HG02943 (cell line): ENCODE data around the gene GPR84.
A peak's percentile ranks its signal among the peaks of the same experiment; 100 is the strongest.

Experiments used
- ATAC-seq: cut with Tn5 transposase; IDR thresholded peaks from one replicate; pipeline ENCODE4 v1.9.1; 2021; ENCODE audit warnings: mild to moderate bottlenecking, low read depth, moderate library complexity; ENCODE audit not compliant: unreplicated experiment

Gene GPR84

DNA sequence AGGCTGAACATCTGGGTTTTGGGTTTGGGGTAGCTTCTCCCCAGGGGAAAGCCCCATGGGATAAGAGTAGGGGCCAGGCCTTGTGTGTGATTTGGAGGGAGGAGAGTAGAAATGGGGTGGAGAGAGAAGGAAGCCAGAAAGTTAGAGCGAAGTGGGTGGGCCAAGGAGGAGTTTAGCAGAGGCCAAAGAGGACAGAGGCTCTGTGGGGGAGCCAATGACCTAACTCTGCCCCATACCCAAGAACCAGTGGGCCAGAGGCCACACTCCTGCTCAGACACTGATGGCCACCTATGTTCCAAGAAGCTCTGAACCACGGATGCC is 10.9 kb upstream of the GPR84 start:
- ATAC-seq: no peak

DNA sequence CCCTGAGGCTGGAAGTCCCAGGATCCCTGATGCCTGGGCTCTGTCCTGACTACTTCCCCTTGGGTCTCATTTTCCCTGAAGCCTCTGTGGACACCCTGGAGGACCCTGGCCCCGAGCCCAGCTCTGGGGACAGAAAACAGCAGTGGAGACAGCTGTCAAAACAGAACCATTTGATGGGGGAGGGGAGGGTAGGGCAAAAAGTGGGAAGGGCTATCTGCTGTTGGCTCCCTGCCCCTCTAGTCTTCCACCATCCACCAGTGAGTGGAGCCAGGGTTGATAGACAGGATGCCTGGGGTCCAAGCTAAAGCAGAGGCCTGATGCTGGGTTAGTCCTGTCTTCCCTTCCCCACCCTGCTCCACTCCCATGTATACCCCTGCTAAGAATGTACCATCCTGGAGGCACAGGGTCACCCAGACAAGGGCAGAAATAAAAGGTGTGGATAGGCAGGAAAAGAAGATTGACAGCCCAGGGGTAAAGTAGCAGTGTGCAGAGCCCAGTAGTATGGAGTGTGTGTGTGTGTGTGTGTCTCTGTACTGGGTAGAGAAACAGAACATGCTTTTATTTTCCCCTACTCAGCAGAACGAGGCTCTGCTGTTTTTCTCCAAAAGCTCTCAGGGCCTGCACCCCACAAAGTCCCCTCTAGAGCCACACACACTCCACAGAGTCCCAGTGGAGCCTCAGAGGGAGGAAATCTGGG is 10.4 kb upstream of the GPR84 start:
- ATAC-seq: no peak

DNA sequence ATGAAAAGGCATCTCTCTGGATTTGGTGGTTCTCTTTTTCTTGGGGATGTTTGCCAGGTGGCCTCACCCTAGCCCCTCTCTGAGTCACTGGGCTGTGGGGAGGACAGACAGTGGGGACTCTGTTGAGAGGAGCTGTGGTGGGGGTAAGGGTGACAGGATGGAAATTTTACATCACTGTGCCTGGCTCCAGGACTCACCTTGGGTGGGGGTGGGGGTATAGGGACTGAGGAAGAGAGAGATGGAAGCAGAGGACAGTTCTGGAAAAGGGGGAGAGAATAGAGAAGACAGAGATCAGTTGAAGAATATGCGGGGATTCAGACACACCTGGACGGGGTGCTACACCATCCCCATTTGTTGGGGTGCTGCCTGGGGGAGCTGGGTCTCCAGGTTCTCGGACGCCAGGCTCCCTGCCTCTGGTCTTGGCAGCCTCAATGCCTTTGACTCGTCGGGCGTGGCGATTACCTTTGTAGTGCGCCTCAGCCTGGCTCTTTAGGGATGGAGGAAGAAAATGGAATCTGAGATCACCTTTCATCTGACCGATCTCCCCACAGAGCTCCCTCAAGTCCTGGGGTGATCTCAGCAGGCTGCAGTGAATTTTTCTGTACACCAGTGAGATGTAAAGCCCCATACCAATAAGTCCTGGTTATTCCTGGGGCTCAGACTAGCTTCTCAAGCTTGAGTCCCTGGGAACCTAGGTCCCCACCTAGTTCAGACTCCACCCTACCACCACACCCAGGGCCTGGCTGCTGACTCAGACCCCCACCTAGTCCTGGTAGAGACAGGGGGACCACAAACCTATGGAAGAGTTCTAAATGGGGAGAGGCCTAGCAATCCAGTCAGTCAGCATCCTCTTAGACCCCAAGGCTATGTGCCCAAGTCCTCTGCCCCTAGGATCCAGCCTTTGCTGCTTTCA is 9.6 kb upstream of the GPR84 start:
- no peak for ATAC-seq

DNA sequence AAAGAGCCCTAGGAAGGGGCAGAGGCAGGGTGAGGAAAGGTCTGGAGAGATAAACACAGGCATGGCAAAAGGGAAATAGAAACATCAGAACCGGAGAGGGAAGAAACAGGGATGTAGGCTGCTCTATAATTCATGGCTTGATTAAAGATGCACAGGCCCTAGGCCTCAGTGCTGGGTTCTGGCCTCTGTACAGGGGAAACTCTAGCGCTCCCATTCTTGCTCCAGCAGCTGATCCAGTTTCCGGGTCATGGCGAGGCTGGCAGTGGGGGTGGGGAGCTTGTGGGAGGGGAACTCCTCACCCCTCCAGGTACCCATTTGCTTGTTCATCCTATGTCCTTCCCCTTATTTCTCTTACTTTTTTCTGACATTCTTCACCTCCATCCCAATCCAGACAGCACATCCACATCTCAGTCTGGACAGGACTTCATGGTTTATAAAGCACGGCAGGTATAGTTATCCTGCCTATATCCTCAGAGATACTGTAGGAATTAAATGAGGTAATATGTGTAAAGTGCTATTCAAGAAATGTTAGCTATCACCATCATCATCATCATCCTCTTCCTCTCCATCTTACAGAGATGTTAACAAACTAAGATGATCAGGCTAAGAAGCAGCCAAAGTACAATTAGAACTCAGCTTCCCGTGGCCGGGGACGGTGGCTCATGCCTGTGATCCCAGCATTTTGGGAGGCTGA is 8.0 kb upstream of the GPR84 start:
- no peak for ATAC-seq

DNA sequence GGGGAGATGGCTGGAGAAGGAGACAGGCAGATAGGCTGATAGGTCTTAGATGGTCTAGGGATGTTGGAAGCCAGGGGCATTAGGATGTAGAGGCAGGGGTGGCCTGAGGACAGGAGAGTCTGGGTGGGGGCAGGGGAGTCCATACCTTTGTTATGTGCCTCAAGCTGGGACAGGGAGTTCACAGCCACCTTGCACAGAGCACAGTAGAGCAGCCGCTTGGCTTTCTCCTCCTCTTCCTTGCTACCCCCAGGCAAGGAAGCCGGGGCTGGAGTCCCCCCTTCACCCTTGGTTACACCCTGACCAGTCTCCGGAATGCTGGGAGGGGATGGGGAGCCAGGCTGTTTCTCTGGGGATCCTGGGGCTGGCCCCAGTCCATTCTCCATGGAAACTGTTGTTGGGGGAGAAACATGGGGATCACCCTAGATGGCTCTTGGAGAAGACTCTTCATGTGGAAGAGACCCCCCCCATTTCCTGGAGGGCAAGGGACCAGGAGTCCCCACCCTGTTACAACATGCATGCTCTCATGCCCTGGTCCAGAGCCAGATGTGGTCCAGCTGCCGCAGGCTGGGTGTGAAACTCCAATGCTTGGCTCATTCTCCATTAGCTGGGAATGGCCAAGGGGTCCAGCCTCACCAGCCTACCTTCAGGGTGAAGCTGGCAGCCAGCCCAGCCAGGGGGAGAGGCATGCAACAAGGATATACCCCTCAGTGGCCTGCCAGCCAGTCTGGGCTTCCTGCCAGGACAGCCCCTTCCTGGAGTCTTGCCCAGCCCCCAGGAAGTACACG is 7.2 kb upstream of the GPR84 start:
- no peak for ATAC-seq

DNA sequence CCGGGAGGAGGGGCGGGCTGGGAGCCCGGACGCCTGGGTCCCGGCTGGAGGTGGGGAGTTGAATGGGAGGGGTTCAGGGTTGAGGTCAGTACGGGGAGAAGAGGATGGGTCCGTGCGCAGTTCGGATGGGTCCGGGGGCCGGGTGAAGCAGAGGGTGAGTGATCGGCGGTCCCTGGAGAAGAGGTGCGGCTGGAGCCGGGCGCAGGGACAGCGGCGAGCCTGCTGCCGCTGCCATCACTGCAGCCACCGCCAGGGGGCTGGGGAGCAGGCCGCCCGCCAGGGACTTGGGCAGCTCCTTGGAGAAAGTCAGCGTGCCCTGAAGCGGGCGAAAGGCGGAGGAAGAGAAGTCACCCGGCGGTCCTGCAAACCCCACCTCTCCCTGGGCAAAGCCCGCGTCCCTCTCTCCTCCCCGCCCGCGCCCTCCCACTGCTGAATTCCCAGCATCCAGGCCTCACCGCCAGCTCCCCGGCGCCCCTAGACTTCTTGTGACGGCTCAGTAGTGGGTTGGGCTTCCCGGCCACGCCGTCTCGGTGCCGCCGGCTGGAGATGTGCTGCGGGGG is 6.0 kb upstream of the GPR84 start:
- ATAC-seq: no peak

DNA sequence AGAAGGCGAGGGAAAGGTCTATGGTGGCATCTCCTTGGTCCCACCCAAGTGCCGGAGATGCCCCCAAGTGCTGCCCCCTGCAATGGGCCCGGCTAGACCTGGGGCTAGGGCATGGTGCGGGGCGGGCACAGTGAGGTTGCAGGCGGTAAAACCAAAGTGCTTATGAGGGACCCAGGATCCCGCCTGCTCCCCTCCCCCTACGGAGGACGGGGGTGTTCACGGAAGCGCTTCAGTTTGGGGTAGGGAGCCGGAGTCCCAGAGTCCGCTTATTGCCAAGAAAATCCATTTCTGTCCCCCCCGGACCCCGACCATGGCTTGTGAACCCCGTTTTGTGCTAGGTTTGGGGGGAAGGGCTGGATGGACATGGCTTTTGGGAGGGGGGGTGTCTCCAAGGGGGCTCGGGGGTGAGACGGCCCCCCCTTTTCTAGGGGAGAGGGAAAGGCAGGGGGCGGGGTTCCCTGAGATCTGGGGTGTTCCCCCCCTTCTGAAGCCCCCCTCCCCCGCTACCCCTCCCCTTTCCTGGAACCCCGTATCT is 5.4 kb upstream of the GPR84 start:
- ATAC-seq: no peak

DNA sequence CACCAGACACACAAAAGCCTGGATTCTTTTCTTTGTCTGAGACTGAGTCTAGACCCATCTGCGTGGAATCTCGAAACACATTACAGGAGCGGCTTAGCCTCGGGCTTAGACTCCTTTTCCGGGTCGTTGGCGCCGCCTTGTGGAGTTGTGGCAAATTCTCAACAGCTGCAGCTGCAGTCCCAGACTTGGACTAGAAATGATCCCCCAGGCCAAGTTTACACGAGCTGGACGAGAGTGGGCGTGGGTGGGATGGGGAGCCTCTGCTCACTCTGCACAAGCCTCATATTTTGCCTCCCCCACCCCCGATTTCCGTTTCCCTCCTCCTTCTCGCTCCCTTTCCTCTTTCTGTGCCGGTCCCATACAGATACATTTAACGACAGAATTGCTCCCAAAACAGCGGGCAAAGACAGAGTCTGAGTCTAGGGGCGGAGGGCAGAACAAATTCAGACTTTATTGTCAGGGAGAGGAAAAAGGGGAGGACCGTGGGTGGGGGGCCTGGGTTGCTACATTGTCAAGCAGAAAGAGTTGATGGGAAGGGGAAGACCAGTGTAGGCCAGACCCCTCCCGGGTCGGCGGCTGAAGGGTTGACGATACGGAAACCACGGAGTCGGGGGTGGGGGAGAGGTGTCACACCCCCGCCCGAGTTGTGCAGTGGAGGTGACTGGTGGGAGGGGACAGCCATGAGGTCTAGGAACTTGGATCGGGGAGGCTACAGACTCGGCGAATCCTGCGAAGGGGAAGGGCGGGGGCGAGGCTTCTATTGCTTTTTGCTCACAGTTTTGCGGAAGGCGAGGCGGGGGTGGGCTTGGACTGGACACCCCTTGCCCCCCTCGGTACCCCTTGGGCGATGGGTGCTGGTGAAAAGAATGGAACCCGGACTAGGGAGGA is 4.7 kb upstream of the GPR84 start:
- ATAC-seq: no peak

DNA sequence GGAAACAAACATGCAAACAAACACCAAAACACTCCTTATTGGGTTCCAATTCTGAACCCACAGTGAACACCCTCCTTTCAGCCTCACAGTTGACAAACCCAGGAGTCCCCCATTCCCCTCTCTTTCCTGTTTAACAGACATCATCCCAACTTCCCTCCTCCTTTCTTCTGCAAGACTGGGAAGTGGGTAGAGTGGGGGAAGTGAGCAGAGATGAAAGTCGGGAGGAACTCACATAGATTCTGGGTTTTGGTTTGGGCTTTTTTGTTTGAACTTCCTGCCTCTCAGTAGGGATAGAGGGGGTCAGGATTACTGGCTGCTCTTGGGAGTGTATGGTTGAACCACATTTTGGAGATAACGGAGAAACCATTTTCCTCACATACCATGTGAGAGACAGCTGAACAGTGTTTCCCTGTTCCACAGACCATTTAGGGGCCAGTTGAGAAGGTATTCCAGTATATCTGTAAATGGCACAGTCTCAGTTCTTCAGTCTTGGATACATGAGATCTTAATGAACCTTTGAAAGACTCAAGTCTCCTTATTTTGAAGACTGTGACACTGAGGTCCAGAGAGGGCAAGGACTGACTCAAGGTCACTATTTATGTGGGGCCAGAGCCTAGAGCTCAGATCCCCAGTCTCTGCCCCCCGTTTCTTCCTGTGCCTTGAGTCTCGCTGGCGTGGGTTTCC is 3.9 kb upstream of the GPR84 start:
- ATAC-seq: no peak

DNA sequence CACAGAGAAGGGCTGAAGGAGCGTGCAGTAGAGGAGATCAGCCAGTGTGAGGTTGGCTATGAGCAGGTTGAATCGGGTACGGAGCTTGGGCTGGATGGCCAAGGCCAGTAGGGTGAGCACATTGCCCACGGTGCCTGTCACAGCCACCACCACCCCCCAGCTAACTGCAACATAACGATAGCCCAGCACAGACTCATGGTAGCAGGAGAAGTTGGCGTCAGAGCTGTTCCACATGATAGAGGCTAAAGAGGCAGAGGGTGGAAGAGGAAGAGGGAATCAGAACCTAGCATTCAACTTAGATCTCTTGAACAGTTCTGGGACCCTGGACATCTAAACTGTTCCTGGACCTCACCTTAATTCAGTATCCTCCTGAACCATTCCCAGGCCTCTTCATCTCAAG is 668 bp downstream of the GPR84 start:
- ATAC-seq: no peak

DNA sequence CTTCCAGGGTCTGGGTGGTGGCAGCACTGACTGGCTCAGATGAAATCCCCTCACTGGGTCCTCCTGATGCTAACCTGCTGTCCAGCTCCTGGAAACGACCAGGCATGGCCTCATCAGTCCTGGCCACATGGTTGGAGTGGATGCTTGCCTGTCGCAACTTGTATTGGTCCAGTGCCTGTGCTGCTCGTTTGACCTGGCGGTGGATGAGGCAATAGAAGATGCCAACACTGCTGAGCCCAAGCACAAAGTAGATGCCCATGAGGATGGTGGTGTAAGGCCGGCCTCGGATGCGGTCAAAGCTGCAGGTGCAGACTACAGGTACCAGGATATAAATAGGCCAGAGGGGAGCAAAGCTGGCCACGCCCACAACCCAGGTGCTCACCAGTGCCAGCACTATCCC is 1.2 kb downstream of the GPR84 start:
- ATAC-seq: no peak

DNA sequence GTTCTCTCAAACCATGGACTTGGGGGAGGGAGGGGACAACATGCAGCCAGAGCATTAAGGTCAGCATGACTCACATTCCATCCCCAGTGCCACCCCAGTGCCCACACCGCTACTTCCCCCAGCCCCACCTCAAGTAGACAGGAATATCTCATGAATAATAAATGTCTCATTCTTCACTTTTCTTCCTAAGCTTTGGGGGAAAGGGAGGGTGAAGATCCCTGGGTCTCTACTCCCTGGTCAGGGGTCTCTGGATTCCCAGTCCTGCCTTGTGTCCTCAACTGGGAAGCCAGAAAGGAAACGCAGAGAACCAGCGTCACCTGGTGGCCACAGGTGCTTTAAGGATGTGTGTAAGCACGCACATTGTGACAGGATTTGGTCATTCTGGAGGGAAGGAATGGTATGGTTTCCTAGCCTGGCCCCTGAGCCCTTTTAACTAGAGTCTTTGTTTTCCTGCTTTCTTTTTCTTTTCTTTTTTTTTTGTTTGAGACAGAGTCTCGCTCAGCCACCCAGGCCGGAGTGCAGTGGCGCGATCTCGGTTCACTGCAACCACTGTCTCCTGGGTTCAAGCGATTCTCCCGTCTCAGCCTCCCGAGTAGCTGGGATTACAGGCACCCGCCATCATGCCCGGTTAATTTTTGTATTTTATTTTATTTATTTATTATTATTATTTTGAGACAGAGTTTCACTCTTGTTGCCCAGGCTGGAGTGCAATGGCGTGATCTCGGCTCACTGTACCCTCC is 3.4 kb downstream of the GPR84 start:
- ATAC-seq: no peak

DNA sequence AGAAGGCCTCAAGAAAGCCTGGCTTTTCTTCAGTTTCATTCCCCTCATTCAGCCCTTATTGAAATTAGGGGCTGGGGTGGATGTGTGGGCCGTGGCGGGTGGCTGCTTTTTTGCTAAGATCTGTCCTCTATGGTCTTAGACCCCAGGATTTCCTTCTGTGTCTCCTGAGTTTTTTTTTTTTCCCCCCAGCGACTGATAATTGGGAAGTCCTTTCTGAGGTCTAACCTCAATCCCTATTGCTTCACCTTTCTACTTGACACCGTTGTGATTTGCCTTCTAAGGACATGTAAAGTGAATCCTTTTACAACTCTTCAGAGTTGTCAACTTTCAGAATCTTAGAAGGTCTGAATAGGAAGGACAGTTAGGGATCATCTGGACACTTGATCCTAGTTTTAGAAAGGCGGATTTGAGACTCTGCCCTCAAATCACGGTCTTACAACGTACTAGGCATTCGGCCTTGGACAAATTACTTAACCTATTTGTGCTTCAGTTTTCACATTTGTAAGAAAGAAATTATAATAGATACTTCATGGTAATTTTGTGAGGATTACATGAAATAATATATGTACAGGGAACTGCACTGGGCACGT is 4.4 kb downstream of the GPR84 start:
- ATAC-seq: no peak

DNA sequence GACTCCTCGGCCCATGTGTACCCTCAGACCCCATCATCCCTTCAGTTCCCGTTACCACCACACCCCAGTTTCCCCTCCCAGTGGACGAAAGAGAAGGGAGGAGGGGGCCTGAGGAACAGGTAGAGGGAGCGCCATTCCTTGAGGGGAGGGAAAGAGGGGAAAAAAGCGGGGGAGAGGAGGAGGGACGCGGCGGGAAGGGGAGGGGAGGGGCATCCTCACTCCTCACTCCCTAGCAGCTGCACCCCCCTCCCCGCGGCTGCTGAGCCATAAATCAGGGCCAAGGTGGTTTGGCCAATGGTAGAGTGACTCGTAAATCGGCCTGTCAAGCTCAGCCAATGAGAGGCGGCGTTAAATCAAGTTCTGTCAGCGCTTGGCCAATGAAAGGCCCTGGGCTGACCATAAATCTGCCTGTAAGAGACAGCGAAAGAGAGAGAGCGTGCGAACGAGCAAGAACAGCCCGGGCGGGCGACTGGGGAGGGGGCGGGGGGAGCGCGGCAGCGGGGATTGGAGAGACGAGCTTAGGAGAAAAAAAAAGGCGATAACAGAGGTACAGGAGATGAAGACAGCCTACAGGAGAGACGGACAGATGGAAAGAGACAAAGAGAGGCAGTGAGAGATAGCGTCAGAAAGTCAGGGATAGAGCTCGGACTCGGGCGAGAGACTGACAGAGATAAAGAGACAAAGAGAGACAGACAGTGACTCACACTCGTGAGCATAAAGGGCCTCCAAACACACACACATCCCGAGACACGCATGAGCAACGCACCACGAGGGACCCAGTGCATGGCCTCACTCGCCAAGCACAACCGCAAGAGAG is 5.1 kb downstream of the GPR84 start:
- peak; percentile 95 for ATAC-seq

DNA sequence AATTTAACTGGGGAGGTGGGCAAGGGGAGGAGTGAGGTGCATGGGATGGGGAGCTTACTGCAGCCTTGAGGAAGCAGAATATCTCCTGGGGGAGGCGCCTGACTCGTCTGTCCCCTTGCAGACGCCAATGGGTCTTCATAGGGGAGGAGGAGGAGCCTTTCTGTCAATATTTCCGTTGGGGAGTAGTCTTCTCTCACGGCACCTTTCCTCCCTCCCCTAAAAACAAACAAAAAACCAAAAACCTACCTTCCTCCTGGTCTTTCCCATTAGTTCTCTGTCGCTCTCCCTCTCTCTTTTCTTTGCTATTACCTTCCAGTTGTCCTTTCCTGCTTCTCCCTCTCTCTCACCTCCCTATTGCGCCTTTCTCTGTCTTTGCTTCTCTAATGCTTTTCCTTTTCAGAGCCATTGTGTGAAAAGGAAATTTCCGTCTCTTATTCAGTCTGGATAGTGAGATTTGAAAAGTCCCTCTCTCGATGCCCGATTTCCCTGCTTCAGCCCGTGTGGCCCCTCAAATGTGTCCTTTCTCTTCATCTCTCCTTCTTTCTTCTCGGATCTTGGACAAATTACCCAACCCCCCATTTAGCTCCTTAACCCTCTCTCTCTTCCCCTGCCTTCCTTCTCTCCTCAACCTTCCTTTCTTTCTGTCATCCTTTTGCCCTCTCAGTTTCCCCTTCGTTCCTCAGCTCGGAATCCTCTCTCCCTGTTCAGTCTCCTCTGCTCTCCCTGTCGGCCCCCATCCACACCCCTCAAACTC is 5.9 kb downstream of the GPR84 start:
- ATAC-seq: no peak
